ENCODE results near the gene PLCD3. TPM values are rescaled to one million over a fixed set of nuclear protein-coding genes. Genes with fewer than 3 reads are reported as not detected.
A peak's percentile ranks its signal among the peaks of the same experiment; 100 is the strongest.

The PLCD3 gene
- total and polyA plus RNA-seq, 9 of the 15 experiments (the other 6 are each of a cell fraction or from before 2014, with no cell fraction given) = 0.20 to 22.6 (median 7.5) TPM

DNA sequence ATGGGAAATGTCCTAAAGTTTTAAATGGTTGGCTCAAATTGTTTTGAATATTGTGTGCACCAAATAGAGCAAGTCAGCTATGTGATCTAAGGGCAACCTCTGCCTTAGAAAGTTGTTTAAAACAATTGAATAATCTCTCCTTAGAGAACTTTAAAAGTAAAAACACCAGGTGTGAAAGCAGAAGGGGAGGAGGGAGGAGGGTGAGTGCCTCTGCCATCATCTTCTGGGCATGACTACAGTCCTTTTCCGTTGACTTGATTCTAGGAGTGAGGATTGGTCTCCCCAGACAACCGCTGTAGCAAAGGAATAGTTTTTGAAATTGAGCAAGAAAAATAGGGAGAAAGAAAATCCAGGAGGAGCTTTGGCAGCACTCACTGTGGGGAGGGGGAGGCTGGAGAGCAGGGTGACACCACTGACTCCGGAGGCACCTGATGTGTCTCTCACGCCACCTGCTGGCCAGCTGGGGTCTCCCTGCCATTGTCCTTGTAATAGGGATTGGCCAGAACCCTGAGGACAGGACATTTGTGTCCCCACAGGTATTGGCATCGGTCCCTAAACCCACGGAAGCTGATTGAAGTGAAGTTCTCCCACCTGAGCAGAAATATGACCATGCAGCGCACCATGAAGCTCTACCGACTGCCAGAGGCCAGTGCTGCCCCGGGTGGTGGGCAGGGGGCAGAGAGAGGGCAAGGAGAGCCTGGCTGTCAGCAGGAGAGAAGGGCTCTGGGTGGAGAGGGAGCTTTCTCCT, 33.3 kb downstream of the PLCD3 start (continued):
- TF ChIP-seq, protein P1, sequence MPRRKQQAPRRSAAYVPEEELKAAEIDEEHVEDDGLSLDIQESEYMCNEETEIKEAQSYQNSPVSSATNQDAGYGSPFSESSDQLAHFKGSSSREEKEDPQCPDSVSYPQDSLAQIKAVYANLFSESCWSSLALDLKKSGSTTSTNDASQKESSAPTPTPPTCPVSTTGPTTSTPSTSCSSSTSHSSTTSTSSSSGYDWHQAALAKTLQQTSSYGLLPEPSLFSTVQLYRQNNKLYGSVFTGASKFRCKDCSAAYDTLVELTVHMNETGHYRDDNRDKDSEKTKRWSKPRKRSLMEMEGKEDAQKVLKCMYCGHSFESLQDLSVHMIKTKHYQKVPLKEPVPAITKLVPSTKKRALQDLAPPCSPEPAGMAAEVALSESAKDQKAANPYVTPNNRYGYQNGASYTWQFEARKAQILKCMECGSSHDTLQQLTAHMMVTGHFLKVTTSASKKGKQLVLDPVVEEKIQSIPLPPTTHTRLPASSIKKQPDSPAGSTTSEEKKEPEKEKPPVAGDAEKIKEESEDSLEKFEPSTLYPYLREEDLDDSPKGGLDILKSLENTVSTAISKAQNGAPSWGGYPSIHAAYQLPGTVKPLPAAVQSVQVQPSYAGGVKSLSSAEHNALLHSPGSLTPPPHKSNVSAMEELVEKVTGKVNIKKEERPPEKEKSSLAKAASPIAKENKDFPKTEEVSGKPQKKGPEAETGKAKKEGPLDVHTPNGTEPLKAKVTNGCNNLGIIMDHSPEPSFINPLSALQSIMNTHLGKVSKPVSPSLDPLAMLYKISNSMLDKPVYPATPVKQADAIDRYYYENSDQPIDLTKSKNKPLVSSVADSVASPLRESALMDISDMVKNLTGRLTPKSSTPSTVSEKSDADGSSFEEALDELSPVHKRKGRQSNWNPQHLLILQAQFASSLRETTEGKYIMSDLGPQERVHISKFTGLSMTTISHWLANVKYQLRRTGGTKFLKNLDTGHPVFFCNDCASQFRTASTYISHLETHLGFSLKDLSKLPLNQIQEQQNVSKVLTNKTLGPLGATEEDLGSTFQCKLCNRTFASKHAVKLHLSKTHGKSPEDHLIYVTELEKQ (CRISPR knock-in tag; IDR thresholded peaks at IDR 0.05) = no peak
- TF ChIP-seq, protein P2, sequence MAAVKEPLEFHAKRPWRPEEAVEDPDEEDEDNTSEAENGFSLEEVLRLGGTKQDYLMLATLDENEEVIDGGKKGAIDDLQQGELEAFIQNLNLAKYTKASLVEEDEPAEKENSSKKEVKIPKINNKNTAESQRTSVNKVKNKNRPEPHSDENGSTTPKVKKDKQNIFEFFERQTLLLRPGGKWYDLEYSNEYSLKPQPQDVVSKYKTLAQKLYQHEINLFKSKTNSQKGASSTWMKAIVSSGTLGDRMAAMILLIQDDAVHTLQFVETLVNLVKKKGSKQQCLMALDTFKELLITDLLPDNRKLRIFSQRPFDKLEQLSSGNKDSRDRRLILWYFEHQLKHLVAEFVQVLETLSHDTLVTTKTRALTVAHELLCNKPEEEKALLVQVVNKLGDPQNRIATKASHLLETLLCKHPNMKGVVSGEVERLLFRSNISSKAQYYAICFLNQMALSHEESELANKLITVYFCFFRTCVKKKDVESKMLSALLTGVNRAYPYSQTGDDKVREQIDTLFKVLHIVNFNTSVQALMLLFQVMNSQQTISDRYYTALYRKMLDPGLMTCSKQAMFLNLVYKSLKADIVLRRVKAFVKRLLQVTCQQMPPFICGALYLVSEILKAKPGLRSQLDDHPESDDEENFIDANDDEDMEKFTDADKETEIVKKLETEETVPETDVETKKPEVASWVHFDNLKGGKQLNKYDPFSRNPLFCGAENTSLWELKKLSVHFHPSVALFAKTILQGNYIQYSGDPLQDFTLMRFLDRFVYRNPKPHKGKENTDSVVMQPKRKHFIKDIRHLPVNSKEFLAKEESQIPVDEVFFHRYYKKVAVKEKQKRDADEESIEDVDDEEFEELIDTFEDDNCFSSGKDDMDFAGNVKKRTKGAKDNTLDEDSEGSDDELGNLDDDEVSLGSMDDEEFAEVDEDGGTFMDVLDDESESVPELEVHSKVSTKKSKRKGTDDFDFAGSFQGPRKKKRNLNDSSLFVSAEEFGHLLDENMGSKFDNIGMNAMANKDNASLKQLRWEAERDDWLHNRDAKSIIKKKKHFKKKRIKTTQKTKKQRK (IDR thresholded peaks at IDR 0.05; ENCODE audit: borderline replicate concordance, low read depth, low read length) = no peak
- no peak for TF ChIP-seq CHD1 (IDR thresholded peaks at IDR 0.05; ENCODE audit: low read length)
- no peak for TF ChIP-seq SIN3B (IDR thresholded peaks at IDR 0.05; ENCODE audit: low read depth)
- TF ChIP-seq ZNF445 (CRISPR knock-in tag; IDR thresholded peaks at IDR 0.05; ENCODE audit: low read depth) = no peak
- no peak for TF ChIP-seq ZNF174 (CRISPR knock-in tag; IDR thresholded peaks at IDR 0.05)
- TF ChIP-seq, protein P3, sequence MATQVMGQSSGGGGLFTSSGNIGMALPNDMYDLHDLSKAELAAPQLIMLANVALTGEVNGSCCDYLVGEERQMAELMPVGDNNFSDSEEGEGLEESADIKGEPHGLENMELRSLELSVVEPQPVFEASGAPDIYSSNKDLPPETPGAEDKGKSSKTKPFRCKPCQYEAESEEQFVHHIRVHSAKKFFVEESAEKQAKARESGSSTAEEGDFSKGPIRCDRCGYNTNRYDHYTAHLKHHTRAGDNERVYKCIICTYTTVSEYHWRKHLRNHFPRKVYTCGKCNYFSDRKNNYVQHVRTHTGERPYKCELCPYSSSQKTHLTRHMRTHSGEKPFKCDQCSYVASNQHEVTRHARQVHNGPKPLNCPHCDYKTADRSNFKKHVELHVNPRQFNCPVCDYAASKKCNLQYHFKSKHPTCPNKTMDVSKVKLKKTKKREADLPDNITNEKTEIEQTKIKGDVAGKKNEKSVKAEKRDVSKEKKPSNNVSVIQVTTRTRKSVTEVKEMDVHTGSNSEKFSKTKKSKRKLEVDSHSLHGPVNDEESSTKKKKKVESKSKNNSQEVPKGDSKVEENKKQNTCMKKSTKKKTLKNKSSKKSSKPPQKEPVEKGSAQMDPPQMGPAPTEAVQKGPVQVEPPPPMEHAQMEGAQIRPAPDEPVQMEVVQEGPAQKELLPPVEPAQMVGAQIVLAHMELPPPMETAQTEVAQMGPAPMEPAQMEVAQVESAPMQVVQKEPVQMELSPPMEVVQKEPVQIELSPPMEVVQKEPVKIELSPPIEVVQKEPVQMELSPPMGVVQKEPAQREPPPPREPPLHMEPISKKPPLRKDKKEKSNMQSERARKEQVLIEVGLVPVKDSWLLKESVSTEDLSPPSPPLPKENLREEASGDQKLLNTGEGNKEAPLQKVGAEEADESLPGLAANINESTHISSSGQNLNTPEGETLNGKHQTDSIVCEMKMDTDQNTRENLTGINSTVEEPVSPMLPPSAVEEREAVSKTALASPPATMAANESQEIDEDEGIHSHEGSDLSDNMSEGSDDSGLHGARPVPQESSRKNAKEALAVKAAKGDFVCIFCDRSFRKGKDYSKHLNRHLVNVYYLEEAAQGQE (IDR thresholded peaks at IDR 0.05; ENCODE audit: borderline replicate concordance) = peak; percentile 66; the same call in 1 of the 2 replicates
- TF ChIP-seq, protein P3 (CRISPR knock-in tag; IDR thresholded peaks at IDR 0.05; ENCODE audit: low read depth) = no peak

All from K562 (cell line).